ENCODE data around the gene LRRC73. TPM values are rescaled to one million over a fixed set of nuclear protein-coding genes. Genes with fewer than 3 reads are reported as not detected.

The LRRC73 gene
- total and polyA plus RNA-seq, 2 of the 8 experiments (the other 6 are each of a cell fraction or from before 2014, with no cell fraction given) = 0.24 to 0.26 TPM

DNA sequence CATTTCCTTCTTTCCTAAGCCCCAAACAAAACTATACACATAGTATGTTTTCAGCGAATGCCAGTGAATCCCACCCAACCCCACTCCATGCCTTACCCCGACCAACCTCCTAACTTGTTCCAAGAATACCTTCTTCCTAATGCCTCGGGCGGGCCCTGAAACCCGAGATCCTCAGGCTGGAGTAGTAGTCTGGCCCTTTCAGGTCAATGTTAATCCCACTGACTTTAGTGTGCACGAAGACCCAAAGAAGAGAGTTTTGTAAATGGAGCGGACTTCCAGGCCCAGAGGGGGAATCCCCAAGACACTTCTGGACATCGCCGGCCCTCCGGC lies 6.2 kb upstream of the LRRC73 start:
- Histone ChIP-seq H3K56ac (replicated peaks; ENCODE audit: insufficient read length, low read depth, low read length) (peak overlapping the region; percentile 24), H2BK12ac (ENCODE audit: low read depth, low read length) (no peak overlapping the region), H3K4ac (replicated peaks; ENCODE audit: insufficient read length, low read depth, low read length) (peak overlapping the region; percentile 3), H4K8ac (ENCODE audit: extremely low read depth, insufficient read depth, low read length) (peak overlapping the region; percentile 74; the same call in 1 of the 2 replicates), H2BK5ac (ENCODE audit: low read depth, low read length) (no peak overlapping the region), H3K79me2 (ENCODE audit: control insufficient read depth in 1 of 2, insufficient read depth in 2 of 2, low read length in 2 of 2) (peaks cover 19 to 42% of the 10 kb centered on the region in 2 experiments), H3K18ac (ENCODE audit: extremely low read depth, low read length) (peak overlapping the region; percentile 13; the same call in 1 of the 2 replicates), H3K79me1 (ENCODE audit: low read depth, low read length) (peaks cover 12% of the 10 kb centered on the region), H2BK120ac (replicated peaks; ENCODE audit: low read depth, low read length) (no peak overlapping the region), H3K36me3 (ENCODE audit: control insufficient read depth in 2 of 4, insufficient read depth in 4 of 4, low read length in 3 of 4) (peaks cover 34 to 59% (median 43%) of the 10 kb centered on the region in 4 experiments), H4K5ac (ENCODE audit: insufficient read length, low read depth, low read length) (no peak overlapping the region), H3K27me3 (replicated peaks in 1 of 4; ENCODE audit: control insufficient read depth in 3 of 4, extremely low read depth in 1 of 4, insufficient read depth in 3 of 4, low read length in 3 of 4) (no peaks in the 10 kb centered on the region), H3K4me2 (ENCODE audit: insufficient read depth in 1 of 2, low read depth in 2 of 2, low read length in 2 of 2) (peak overlapping the region; percentile 58 to 95), H2BK15ac (ENCODE audit: low read length) (no peak overlapping the region), H2AK5ac (ENCODE audit: low read depth, low read length) (0 out of 2 replicates have a peak overlapping the region, but pooled peaks have one; percentile 17), H3K27ac (ENCODE audit: low read depth, low read length) (peak overlapping the region; percentile 56; the same call in 1 of the 2 replicates), H3K23ac (ENCODE audit: insufficient read length) (no peak overlapping the region), H3K9me3 (ENCODE audit: insufficient read depth in 2 of 2, low read depth in 1 of 2, low read length in 1 of 2) (no peaks in the 10 kb centered on the region), H4K91ac (replicated peaks; ENCODE audit: insufficient read length, low read length) (no peak overlapping the region), H4K20me1 (replicated peaks in 1 of 2; ENCODE audit: control insufficient read depth in 1 of 2, insufficient read depth in 2 of 2, low read length in 2 of 2) (peaks cover 4 to 9% of the 10 kb centered on the region in 2 experiments), H3K9ac (replicated peaks in 1 of 4; ENCODE audit: extremely low read depth in 1 of 4, low read depth in 3 of 4, low read length in 3 of 4) (peak overlapping the region; percentile 91 to 98 (median 95)), H2AFZ (ENCODE audit: low read length) (no peak overlapping the region), H3K4me1 (replicated peaks in 1 of 4; ENCODE audit: control insufficient read depth in 3 of 4, insufficient read depth in 4 of 4, low read length in 3 of 4) (peaks cover 4 to 19% (median 8%) of the 10 kb centered on the region in 4 experiments; a peak in 6 of 7 replicates), H3K4me3 (ENCODE audit: extremely low read depth in 1 of 4, insufficient read depth in 2 of 4, low read depth in 3 of 4, low read length in 4 of 4) (peak overlapping the region; percentile 86 to 100 (median 96)), H3K23me2 (ENCODE audit: low read depth, low read length) (peaks cover 9% of the 10 kb centered on the region), H3K14ac (ENCODE audit: insufficient read length) (no peak overlapping the region), H2BK20ac (ENCODE audit: low read length) (no peak overlapping the region)
- no peak for TF ChIP-seq ZNF274 (IDR thresholded peaks at IDR 0.05; ENCODE audit: borderline replicate concordance, extremely low read depth, low read length)
- no peak for TF ChIP-seq BRCA1 (IDR thresholded peaks at IDR 0.05; ENCODE audit: low read depth, low read length)
- no peak for TF ChIP-seq HDAC2 (IDR thresholded peaks at IDR 0.05; ENCODE audit: borderline replicate concordance in 1 of 2, low read depth in 2 of 2, low read length in 2 of 2)
- ChIA-PET CTCF (ENCODE audit: partially characterized antibody) (interaction anchor here (0.6 to 3.8 kb wide), 4 partner anchors 10 to 202 kb away, joined by 3 to 19 read pairs (median 3); no protein-coding TSS in a partner anchor), POLR2A (ENCODE audit: partially characterized antibody) (interaction anchor here (0.8 to 12.4 kb wide), 14 partner anchors 9 to 268 kb away, joined by 3 to 147 read pairs (median 4); partner anchors contain the start of genes GTPBP2, LRRC73, TJAP1 and VEGFA)
- DNase-seq (ENCODE audit: low read depth in 1 of 2, low spot score in 2 of 2) = no peak
- 5% methylated on average over 10 of the region's 10 CpGs; no CpG with 5 or more reads in 1 of the 2 experiments for WGBS, 2 experiments (ENCODE audit: extremely low coverage in 1 of 2, insufficient coverage in 1 of 2, insufficient read length in 1 of 2, insufficient replicate concordance in 2 of 2, low coverage in 1 of 2, low lambda C conversion rate in 2 of 2, missing lambda C conversion rate in 1 of 2)
- no peak for FAIRE-seq
